B cell (primary cell): Measurements from ENCODE around the gene ATG3. TPM values are rescaled to one million over a fixed set of nuclear protein-coding genes. Genes with fewer than 3 reads are reported as not detected.

Experiments
- ATAC-seq: fragments of 200-7000 bp; cut with Tn5 transposase; one replicate; pipeline ENCODE4 v1.10.0; 2021; ENCODE audit warnings: low read depth, mild to moderate bottlenecking, moderate number of reproducible peaks, moderate library complexity
- CTCF ChIA-PET: fragments of 350-600 bp; sonication (Branson Sonifier 250); formaldehyde crosslinking; loops from one replicate; lab custom pipeline; 2021; ENCODE audit warnings: antibody characterized with exemption, inconsistent platforms; lab: Charles Lee
- POLR2A ChIA-PET: fragments of 350-600 bp; sonication (Branson Sonifier 250); formaldehyde crosslinking; loops from one replicate; lab custom pipeline; 2021; ENCODE audit warnings: antibody characterized with exemption; lab: Charles Lee
- DNase-seq: peaks from one replicate; pipeline ENCODE4 v3.0.0; 2013
- H2AFZ ChIP-seq: 2 replicates; pipeline ENCODE4 v1.6.1; 2012; ENCODE audit warnings: mild to moderate bottlenecking, low read depth, low read length; ENCODE audit not compliant: insufficient read depth, poor library complexity, severe bottlenecking
- H3K27ac ChIP-seq, 2 donors: 1 replicate in 1 of 2; 2 replicates in 1 of 2; pipeline ENCODE4 v1.5.1; 2012 to 2013; ENCODE audit warnings: low read length in 2 of 2, mild to moderate bottlenecking in 2 of 2, moderate library complexity in 1 of 2
- H3K27me3 ChIP-seq, 4 experiments: fragments of 200-600 bp in 1 of 4; sonication (generic) in 1 of 4; replicated peaks in 1 of 4; 1 replicate in 2 of 4; 2 replicates in 2 of 4; pipeline versions ENCODE4 v1.6.1 to v1.7.0; 2013 to 2016; ENCODE audit warnings: low read length in 3 of 4, mild to moderate bottlenecking in 2 of 4, mixed read lengths in 1 of 4, moderate library complexity in 1 of 4; ENCODE audit not compliant: insufficient read depth in 4 of 4, control insufficient read depth in 3 of 4; ENCODE audit errors: control extremely low read depth in 1 of 4
- H3K36me3 ChIP-seq, 2 experiments: replicated peaks in 1 of 2; 1 replicate in 1 of 2; 2 replicates in 1 of 2; pipeline versions ENCODE4 v1.6.1 to v1.7.1; 2013; ENCODE audit warnings: low read length in 1 of 2; ENCODE audit not compliant: insufficient read depth in 2 of 2, control insufficient read depth in 1 of 2; ENCODE audit errors: control extremely low read depth in 1 of 2, extremely low read depth in 1 of 2
- H3K4me1 ChIP-seq, 2 donors: fragments of 200-600 bp in 1 of 2; sonication (generic) in 1 of 2; 1 replicate in 1 of 2; 2 replicates in 1 of 2; pipeline versions ENCODE4 v1.5.1 to v1.6.1; 2013 to 2017; ENCODE audit warnings: low read length in 2 of 2; ENCODE audit not compliant: control insufficient read depth in 2 of 2, insufficient read depth in 2 of 2
- H3K4me2 ChIP-seq: replicated peaks from 2 replicates; pipeline ENCODE3; 2012; ENCODE audit warnings: mild to moderate bottlenecking, low read depth, low read length; ENCODE audit not compliant: poor library complexity, severe bottlenecking
- H3K4me3 ChIP-seq, 5 experiments: fragments of 200-600 bp in 1 of 5; sonication (generic) in 1 of 5; 1 replicate in 3 of 5; 2 replicates in 2 of 5; pipeline versions ENCODE4 v1.5.1 to v1.7.0; 2011 to 2016; ENCODE audit warnings: low read length in 4 of 5, mild to moderate bottlenecking in 4 of 5, low read depth in 2 of 5, control low read depth in 1 of 5, moderate library complexity in 1 of 5; ENCODE audit not compliant: insufficient read depth in 1 of 5; ENCODE audit errors: control extremely low read depth in 1 of 5, extremely low read depth in 1 of 5
- H3K79me2 ChIP-seq: fragments of 200-600 bp; sonication (generic); one replicate; pipeline ENCODE4 v1.6.0; 2016; ENCODE audit warnings: low read length; ENCODE audit not compliant: control insufficient read depth, insufficient read depth
- H3K9ac ChIP-seq: fragments of 200-600 bp; sonication (generic); 2 replicates; pipeline ENCODE4 v1.6.1; 2017; ENCODE audit warnings: mild to moderate bottlenecking, low read length, moderate library complexity
- H3K9me3 ChIP-seq, 3 donors: one replicate each; pipeline versions ENCODE4 v1.6.1 to v1.7.1; 2013; ENCODE audit warnings: low read length in 2 of 3; ENCODE audit not compliant: control insufficient read depth in 2 of 3, insufficient read depth in 1 of 3; ENCODE audit errors: control extremely low read depth in 1 of 3
- H4K20me1 ChIP-seq: 2 replicates; pipeline ENCODE4 v1.6.0; 2012; ENCODE audit warnings: mild to moderate bottlenecking, low read length; ENCODE audit not compliant: insufficient read depth, control insufficient read depth, poor library complexity, severe bottlenecking
- H3K27ac Mint-ChIP-seq: one replicate; pipeline ENCODE4 v1.8.0; 2021; ENCODE audit warnings: mixed read lengths
- H3K27me3 Mint-ChIP-seq: one replicate; pipeline ENCODE4 v1.8.0; 2021; ENCODE audit warnings: mixed read lengths
- H3K4me1 Mint-ChIP-seq: one replicate; pipeline ENCODE4 v1.8.0; 2021; ENCODE audit warnings: mixed read lengths
- H3K4me3 Mint-ChIP-seq: one replicate; pipeline ENCODE4 v1.8.0; 2021; ENCODE audit warnings: mixed read lengths
- H3K9me3 Mint-ChIP-seq: one replicate; pipeline ENCODE4 v1.8.0; 2022; ENCODE audit warnings: mixed read lengths; ENCODE audit not compliant: insufficient read depth
- EZH2 ChIP-seq: IDR thresholded peaks from 2 replicates; pipeline ENCODE4 v1.6.1; 2012; ENCODE audit warnings: borderline replicate concordance, low read depth, mild to moderate bottlenecking, moderate library complexity, low read length; ENCODE audit not compliant: insufficient read depth, poor library complexity, severe bottlenecking
- WGBS: methylation state at CpG from one replicate; pipeline ENCODE4 v1.1.5; 2013; ENCODE audit warnings: missing lambda C conversion rate; ENCODE audit not compliant: insufficient coverage; 5-methylcytosine and 5-hydroxymethylcytosine counted together
- intact Hi-C: fragments of 100-400 bp; cut with micrococcal nuclease; formaldehyde crosslinking; loops from one replicate; pipeline ENCODE4 v1.10.0; 2022
- polyA plus RNA-seq: library from polyadenylated mRNA; depleted of rRNA; stranded (reverse); fragments of >200 nt; gene quantifications from 2 replicates; pipeline ENCODE4 v1.2.3, GENCODE V29; 2012
- total RNA-seq, 2 donors: library from RNA; stranded (reverse); fragments of 120-200 nt in 1 of 2; gene quantifications; 1 replicate in 1 of 2; 2 replicates in 1 of 2; pipeline versions ENCODE4 v1.2.3 to v1.2.4, GENCODE V29; 2013 to 2022
- TF ChIP-seq, protein P1 (sequence below): fragments of 200-600 bp; IDR thresholded peaks from one replicate; pipeline ENCODE4 v1.8.0; 2022; ENCODE audit warnings: antibody characterized with exemption, mild to moderate bottlenecking

Gene ATG3
- total and polyA plus RNA-seq, 2 donors (not counting 1 experiment from before 2014, with no cell fraction given): 25.2 to 54.9 TPM

DNA sequence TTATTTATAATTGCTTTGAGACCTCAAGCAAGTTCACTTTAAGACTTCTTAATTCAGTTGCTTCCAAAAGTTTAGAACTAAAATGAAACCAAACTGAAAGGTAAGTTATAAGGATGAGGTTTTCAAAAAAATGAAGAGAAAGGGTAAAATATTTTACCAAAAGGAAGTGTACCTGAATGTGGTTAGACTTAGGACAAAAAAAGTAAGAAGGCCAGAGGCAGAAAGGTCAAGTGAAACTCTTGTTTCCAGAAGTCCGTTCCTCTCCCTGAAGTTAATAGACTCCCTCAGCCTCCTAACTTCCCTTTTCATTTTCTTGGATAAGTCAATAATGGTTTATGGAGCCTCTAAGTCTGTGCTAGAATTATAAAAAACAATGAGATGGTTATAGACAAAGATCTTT lies 79.1 kb downstream of the ATG3 start:
- ChIA-PET POLR2A (no interaction called here), CTCF (no interaction called here)
- H3K27me3 Mint-ChIP-seq: no peaks in the 10 kb centered on the region
- Histone ChIP-seq H3K27me3 (no peaks in the 10 kb centered on the region), H3K9me3 (peaks cover 0 to 4% (median 0%) of the 10 kb centered on the region in 3 donors), H3K4me2 (peak overlapping the region; percentile 49), H3K79me2 (peaks cover 87% of the 10 kb centered on the region), H3K9ac (peak overlapping the region; percentile 1), H3K36me3 (peaks cover 7 to 62% of the 10 kb centered on the region in 2 experiments), H4K20me1 (peaks cover 6% of the 10 kb centered on the region), H3K4me3 (peak overlapping the region in 1 of 5 experiments; percentile 23), H3K27ac (peak overlapping the region; percentile 25 to 73), H2AFZ (peak overlapping the region; percentile 35), H3K4me1 (peaks cover 58 to 67% of the 10 kb centered on the region in 2 donors)
- peaks cover 72% of the 10 kb centered on the region for H3K4me1 Mint-ChIP-seq
- H3K9me3 Mint-ChIP-seq: no peaks in the 10 kb centered on the region
- no CpG with 5 or more reads among the region's 1 CpG for WGBS
- TF ChIP-seq, protein P1, sequence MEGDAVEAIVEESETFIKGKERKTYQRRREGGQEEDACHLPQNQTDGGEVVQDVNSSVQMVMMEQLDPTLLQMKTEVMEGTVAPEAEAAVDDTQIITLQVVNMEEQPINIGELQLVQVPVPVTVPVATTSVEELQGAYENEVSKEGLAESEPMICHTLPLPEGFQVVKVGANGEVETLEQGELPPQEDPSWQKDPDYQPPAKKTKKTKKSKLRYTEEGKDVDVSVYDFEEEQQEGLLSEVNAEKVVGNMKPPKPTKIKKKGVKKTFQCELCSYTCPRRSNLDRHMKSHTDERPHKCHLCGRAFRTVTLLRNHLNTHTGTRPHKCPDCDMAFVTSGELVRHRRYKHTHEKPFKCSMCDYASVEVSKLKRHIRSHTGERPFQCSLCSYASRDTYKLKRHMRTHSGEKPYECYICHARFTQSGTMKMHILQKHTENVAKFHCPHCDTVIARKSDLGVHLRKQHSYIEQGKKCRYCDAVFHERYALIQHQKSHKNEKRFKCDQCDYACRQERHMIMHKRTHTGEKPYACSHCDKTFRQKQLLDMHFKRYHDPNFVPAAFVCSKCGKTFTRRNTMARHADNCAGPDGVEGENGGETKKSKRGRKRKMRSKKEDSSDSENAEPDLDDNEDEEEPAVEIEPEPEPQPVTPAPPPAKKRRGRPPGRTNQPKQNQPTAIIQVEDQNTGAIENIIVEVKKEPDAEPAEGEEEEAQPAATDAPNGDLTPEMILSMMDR: no peak
- TF ChIP-seq EZH2: no peak
- H3K27ac Mint-ChIP-seq: peak overlapping the region; percentile 90
- DNase-seq (no peak), ATAC-seq (peak; percentile 24)
- intact Hi-C loops: loop anchor here (1.0 kb wide), 1 partner anchor 10 kb away; no protein-coding TSS in a partner anchor
- peak overlapping the region; percentile 66 for H3K4me3 Mint-ChIP-seq

Other genes starting within 250 kb of the ATG3 start
- 35.0 and 36.0 TPM in 2 replicates for gene CD200, start 228.8 kb downstream of the ATG3 start, total RNA-seq
- 49.9 and 53.6 TPM in 2 replicates for gene CD200, start 228.8 kb downstream of the ATG3 start, polyA plus RNA-seq
- gene BTLA, start 62.5 kb downstream of the ATG3 start, total RNA-seq: 91.6 and 101 TPM in 2 replicates
- 62.7 and 75.7 TPM in 2 replicates for gene BTLA, start 62.5 kb downstream of the ATG3 start, polyA plus RNA-seq
- 32.1 and 34.9 TPM in 2 replicates for gene SLC35A5, start 83 bp upstream of the ATG3 start, total RNA-seq
- gene SLC35A5, start 83 bp upstream of the ATG3 start, polyA plus RNA-seq: 15.4 and 16.2 TPM in 2 replicates
- gene CCDC80, start 79.2 kb upstream of the ATG3 start, total RNA-seq: not detected in 2 replicates
- gene CCDC80, start 79.2 kb upstream of the ATG3 start, polyA plus RNA-seq: under 0.01 TPM in 1 of 2 replicates, not detected in the other